ENCODE results near the gene CLCF1. TPM values are rescaled to one million over a fixed set of nuclear protein-coding genes. Genes with fewer than 3 reads are reported as not detected.

Gene CLCF1
- total and polyA plus RNA-seq, 10 of the 15 experiments (the other 5 are each of a cell fraction or from before 2014, with no cell fraction given), result 0.16 to 2.1 (median 0.63) TPM; not detected in 1

DNA sequence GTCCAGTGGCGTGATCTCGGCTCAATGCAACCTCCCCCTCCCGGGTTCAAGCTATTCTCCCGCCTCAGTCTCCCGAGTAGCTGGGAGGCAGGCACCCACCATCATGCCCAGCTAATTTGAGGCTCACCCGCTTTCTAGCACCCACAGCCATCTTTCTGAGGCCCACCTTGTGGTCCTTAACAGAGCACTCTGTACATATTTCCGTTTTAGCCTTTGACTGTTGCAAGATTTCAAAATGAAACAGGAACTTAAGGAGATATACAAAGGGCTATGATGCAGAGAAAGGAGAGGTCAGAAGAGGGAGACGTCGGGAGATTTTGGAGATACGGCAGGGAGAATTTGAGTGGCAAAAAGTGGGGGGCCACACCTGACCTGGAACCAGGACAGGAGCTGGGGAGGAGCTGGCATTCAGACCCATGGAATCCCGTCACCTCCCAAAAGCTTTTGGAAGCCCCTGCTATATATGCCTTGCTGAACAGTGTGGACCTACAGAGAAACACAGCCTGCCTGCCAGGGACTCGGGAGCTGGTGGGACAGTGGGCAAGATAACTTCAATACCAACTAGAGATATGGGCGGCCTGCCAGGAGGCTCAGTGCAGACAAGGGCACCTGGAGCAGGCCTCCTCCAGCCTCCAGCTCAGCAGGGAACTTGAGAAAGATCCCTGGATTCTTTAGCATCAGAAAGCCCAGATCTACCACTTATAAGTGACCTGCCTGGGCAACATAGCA is 8.0 kb upstream of the CLCF1 start:
- ATAC-seq, result peak; percentile 72
- 0 out of 2 replicates have a peak overlapping the region, but pooled peaks have one; percentile 3 for H3K4me3 ChIP-seq
- H2AFZ ChIP-seq (ENCODE audit: control insufficient read depth, low read depth, low read length), result peak overlapping the region; percentile 78
- no peaks in the 10 kb centered on the region for H3K36me3 ChIP-seq (ENCODE audit: control insufficient read depth in 2 of 2, insufficient read depth in 2 of 2, low read length in 1 of 2)
- ChIA-PET CTCF (interaction anchor here (0.6 to 25.5 kb wide), 33 partner anchors 8 to 412 kb away, joined by 3 to 1301 read pairs (median 5); partner anchors contain the start of genes AIP, ANKRD13D, CLCF1 and GRK2), RAD21 (ENCODE audit: unreplicated experiment) (interaction anchor here (0.6 to 15.0 kb wide), 26 partner anchors 9 to 354 kb away, joined by 3 to 525 read pairs (median 6); partner anchors contain the start of genes POLD4, PPP1CA and RAD9A), POLR2A (interaction anchor here (0.5 to 8.4 kb wide), 18 partner anchors 10 to 1033 kb away, joined by 3 to 183 read pairs (median 4); partner anchors contain the start of genes CLCF1, POLD4, PPP1CA and TBC1D10C), SMC1A (ENCODE audit: uncharacterized antibody, unreplicated experiment) (interaction anchor here (0.6 to 21.3 kb wide), 25 partner anchors 10 to 547 kb away, joined by 3 to 646 read pairs (median 4); partner anchors contain the start of genes ANKRD13D, CLCF1, PITPNM1 and POLD4)
- H3K27ac ChIP-seq (ENCODE audit: control insufficient read depth, insufficient read depth), result peak overlapping the region; percentile 34
- peak overlapping the region; percentile 23 for H3K4me2 ChIP-seq (ENCODE audit: control insufficient read depth, insufficient read depth)
- no TSS peak for BruUV-seq (replicated peaks)
- peaks cover 19% of the 10 kb centered on the region for H3K4me1 ChIP-seq (ENCODE audit: control insufficient read depth, insufficient read depth, low read length)
- H4K20me1 ChIP-seq (ENCODE audit: control insufficient read depth, insufficient read depth), result no peaks in the 10 kb centered on the region
- no peaks in the 10 kb centered on the region for H3K79me2 ChIP-seq (ENCODE audit: control insufficient read depth, insufficient read depth, low read length)
- FAIRE-seq, result peak; percentile 62
- no peak for DNase-seq (ENCODE audit: low read depth, low spot score)
- peak overlapping the region; percentile 42 for H3K9ac ChIP-seq (ENCODE audit: control insufficient read depth, insufficient read depth, low read length)
- WGBS (ENCODE audit: insufficient coverage, insufficient replicate concordance, low lambda C conversion rate, missing lambda C conversion rate), result 10% methylated on average over 13 of the region's 13 CpGs
- intact Hi-C loops (cut with micrococcal nuclease; ENCODE audit: unreplicated experiment) (no loop called here), in situ Hi-C loops (cut with MboI) (loop anchor here (5.0 kb wide), 1 partner anchor 119 kb away; no protein-coding TSS in a partner anchor)
- peaks cover 0 to 3% of the 10 kb centered on the region in 2 experiments; a peak in 3 of 4 replicates for H3K27me3 ChIP-seq (replicated peaks in 1 of 2; ENCODE audit: control insufficient read depth in 2 of 2, insufficient read depth in 2 of 2, low read length in 1 of 2)
- no peaks in the 10 kb centered on the region for H3K9me3 ChIP-seq (replicated peaks; ENCODE audit: control insufficient read depth, insufficient read depth, low read length)
- TF ChIP-seq NRF1 (conservative IDR thresholded peaks at IDR 0.05; ENCODE audit: low read depth, low read length) (no peak), YBX1 (IDR thresholded peaks at IDR 0.05) (no peak), RAD21 (IDR thresholded peaks at IDR 0.05; ENCODE audit: insufficient read depth, low read depth, low read length) (0 out of 2 replicates have a peak, but pooled peaks have one; percentile 23), ZNF592 (IDR thresholded peaks at IDR 0.05) (no peak), CBX5 (IDR thresholded peaks at IDR 0.05; ENCODE audit: low read depth) (no peak), RCOR1 (conservative IDR thresholded peaks at IDR 0.05; ENCODE audit: low read depth, low read length) (no peak), SP1 (IDR thresholded peaks at IDR 0.05; ENCODE audit: low read depth, low read length) (no peak), HDGF (IDR thresholded peaks at IDR 0.05) (0 out of 2 replicates have a peak, but pooled peaks have one; percentile 46), SIX5 (IDR thresholded peaks at IDR 0.05; ENCODE audit: low read depth, low read length, severe bottlenecking) (no peak), GABPA (IDR thresholded peaks at IDR 0.05; ENCODE audit: low read depth) (no peak), ZNF24 (IDR thresholded peaks at IDR 0.05) (no peak), PAX8 (IDR thresholded peaks at IDR 0.05) (no peak), FOS (IDR thresholded peaks at IDR 0.05; ENCODE audit: borderline replicate concordance, extremely low read depth, insufficient read length) (no peak), IRF4 (IDR thresholded peaks at IDR 0.05; ENCODE audit: low read depth, low read length) (no peak), SMARCA5 (IDR thresholded peaks at IDR 0.05) (no peak)
- TF ChIP-seq, protein P1, sequence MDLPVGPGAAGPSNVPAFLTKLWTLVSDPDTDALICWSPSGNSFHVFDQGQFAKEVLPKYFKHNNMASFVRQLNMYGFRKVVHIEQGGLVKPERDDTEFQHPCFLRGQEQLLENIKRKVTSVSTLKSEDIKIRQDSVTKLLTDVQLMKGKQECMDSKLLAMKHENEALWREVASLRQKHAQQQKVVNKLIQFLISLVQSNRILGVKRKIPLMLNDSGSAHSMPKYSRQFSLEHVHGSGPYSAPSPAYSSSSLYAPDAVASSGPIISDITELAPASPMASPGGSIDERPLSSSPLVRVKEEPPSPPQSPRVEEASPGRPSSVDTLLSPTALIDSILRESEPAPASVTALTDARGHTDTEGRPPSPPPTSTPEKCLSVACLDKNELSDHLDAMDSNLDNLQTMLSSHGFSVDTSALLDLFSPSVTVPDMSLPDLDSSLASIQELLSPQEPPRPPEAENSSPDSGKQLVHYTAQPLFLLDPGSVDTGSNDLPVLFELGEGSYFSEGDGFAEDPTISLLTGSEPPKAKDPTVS (IDR thresholded peaks at IDR 0.05; ENCODE audit: low read depth, low read length), result no peak
